Measurements from ENCODE around the gene ZNF106.

DNA sequence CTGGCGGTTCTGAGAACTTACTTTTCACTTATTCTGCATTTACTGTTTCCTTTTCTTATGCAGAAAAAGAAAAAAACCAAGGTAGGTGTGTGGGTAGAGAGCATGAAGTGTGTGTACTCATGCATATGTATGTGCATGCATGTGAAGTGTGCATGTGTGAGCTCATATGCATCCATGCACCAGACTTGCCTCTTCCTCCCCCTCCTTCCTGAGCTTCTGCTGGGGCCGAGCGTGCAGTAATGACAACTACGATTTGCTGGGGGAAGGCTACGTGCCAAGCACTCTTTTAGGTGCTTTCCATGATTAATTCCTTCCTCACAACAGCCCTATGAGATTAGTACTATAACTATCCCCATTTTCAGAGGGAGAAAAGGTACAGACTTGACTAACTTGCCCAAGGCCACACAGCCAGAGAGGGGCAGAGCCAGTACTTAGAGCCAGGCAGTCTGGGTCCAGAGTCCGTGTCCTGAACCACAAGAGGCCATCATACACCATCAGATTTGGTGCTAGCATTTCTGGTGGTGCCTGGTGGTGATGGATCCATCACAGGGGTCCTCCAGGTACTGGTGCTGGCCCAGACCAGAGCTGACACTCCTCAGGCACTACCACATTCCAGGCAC is 85.0 kb downstream of the ZNF106 start:
- TF ChIP-seq, protein P1, sequence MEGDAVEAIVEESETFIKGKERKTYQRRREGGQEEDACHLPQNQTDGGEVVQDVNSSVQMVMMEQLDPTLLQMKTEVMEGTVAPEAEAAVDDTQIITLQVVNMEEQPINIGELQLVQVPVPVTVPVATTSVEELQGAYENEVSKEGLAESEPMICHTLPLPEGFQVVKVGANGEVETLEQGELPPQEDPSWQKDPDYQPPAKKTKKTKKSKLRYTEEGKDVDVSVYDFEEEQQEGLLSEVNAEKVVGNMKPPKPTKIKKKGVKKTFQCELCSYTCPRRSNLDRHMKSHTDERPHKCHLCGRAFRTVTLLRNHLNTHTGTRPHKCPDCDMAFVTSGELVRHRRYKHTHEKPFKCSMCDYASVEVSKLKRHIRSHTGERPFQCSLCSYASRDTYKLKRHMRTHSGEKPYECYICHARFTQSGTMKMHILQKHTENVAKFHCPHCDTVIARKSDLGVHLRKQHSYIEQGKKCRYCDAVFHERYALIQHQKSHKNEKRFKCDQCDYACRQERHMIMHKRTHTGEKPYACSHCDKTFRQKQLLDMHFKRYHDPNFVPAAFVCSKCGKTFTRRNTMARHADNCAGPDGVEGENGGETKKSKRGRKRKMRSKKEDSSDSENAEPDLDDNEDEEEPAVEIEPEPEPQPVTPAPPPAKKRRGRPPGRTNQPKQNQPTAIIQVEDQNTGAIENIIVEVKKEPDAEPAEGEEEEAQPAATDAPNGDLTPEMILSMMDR (IDR thresholded peaks at IDR 0.05; ENCODE audit: poor library complexity) = no peak
- no peak for TF ChIP-seq EZH2 (IDR thresholded peaks at IDR 0.05; ENCODE audit: borderline replicate concordance)

All from hepatocyte (in vitro differentiated cells).